ENCODE results near the gene NABP2.
A peak's percentile ranks its signal among the peaks of the same experiment; 100 is the strongest.

The NABP2 gene

DNA sequence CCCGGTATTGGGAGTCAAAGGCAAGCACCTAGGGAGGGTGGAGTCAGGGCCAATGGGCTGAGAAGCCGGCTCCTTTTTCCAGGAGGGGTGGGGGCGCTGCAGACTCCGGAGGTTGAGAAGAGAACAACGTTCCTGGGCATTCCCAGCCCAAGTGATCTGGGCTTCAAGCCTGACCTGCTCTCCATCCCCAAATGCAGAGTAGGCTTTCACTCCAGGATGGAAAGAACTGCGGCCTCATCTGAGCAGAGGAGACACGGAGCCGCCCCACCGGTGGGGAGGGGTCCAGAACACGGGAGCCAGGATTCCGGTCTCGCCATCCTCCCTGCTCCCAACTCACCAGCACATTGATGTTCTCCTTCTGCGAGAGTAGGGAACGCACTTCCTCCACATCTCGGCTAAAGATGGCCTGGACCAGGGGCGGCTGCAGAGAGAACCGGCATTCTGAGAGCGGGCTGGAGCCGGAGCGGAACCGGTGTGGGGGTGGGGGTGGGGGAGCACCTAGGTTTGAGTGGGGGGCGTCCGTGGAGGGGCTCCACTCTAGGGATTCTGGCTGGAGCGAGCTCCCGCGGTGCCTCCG, 33.4 kb downstream of the NABP2 start:
- Histone ChIP-seq H3K36me3 (ENCODE audit: insufficient read depth, low read length) (peaks cover 50% of the 10 kb centered on the region), H3K4me2 (ENCODE audit: insufficient read depth, low read length) (peak overlapping the region; percentile 83), H2AFZ (ENCODE audit: low read depth, low read length) (peak overlapping the region; percentile 100), H3K79me2 (ENCODE audit: insufficient read depth, low read length) (peaks cover 27% of the 10 kb centered on the region), H3K9me3 (ENCODE audit: insufficient read depth, low read length, severe bottlenecking) (no peaks in the 10 kb centered on the region), H3K27ac (ENCODE audit: low read length) (peak overlapping the region; percentile 86), H3K4me1 (ENCODE audit: insufficient read depth, low read length) (peaks cover 30% of the 10 kb centered on the region), H3K27me3 (ENCODE audit: insufficient read depth, low read length, poor library complexity) (no peaks in the 10 kb centered on the region), H3K9ac (ENCODE audit: low read depth, low read length) (peak overlapping the region; percentile 72), H3K4me3 (ENCODE audit: low read depth in 1 of 2, low read length in 2 of 2) (peak overlapping the region; percentile 97 to 99), H4K20me1 (ENCODE audit: insufficient read depth, low read length) (peaks cover 12% of the 10 kb centered on the region; the same call in 1 of the 2 replicates)
- TF ChIP-seq, protein P1, sequence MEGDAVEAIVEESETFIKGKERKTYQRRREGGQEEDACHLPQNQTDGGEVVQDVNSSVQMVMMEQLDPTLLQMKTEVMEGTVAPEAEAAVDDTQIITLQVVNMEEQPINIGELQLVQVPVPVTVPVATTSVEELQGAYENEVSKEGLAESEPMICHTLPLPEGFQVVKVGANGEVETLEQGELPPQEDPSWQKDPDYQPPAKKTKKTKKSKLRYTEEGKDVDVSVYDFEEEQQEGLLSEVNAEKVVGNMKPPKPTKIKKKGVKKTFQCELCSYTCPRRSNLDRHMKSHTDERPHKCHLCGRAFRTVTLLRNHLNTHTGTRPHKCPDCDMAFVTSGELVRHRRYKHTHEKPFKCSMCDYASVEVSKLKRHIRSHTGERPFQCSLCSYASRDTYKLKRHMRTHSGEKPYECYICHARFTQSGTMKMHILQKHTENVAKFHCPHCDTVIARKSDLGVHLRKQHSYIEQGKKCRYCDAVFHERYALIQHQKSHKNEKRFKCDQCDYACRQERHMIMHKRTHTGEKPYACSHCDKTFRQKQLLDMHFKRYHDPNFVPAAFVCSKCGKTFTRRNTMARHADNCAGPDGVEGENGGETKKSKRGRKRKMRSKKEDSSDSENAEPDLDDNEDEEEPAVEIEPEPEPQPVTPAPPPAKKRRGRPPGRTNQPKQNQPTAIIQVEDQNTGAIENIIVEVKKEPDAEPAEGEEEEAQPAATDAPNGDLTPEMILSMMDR (IDR thresholded peaks at IDR 0.05; ENCODE audit: borderline replicate concordance, extremely low read depth, low read length, poor library complexity, severe bottlenecking), result no peak
- no peak for TF ChIP-seq EZH2 (IDR thresholded peaks at IDR 0.05; ENCODE audit: borderline replicate concordance, low read depth, low read length, severe bottlenecking)
- peak; percentile 32 for ATAC-seq (ENCODE audit: insufficient read depth, low read depth)
- DNase-seq, result peak; percentile 39

- Histone ChIP-seq H3K27ac (ENCODE audit: low read length) (peak within 1 kb of the TSS; percentile 86), H3K9ac (ENCODE audit: low read depth, low read length) (peak within 1 kb of the TSS; percentile 72), H3K79me2 (ENCODE audit: insufficient read depth, low read length) (peaks cover 27% of the 10 kb centered on the region), H4K20me1 (ENCODE audit: insufficient read depth, low read length) (peaks cover 10% of the 10 kb centered on the region; the same call in 1 of the 2 replicates), H3K4me3 (ENCODE audit: low read depth in 1 of 2, low read length in 2 of 2) (peak within 1 kb of the TSS; percentile 97 to 99), H3K4me2 (ENCODE audit: insufficient read depth, low read length) (peak within 1 kb of the TSS; percentile 83), H3K27me3 (ENCODE audit: insufficient read depth, low read length, poor library complexity) (no peaks in the 10 kb centered on the region), H3K9me3 (ENCODE audit: insufficient read depth, low read length, severe bottlenecking) (no peaks in the 10 kb centered on the region), H2AFZ (ENCODE audit: low read depth, low read length) (peak within 1 kb of the TSS; percentile 100), H3K4me1 (ENCODE audit: insufficient read depth, low read length) (peaks cover 30% of the 10 kb centered on the region), H3K36me3 (ENCODE audit: insufficient read depth, low read length) (peaks cover 43% of the 10 kb centered on the region)
- ATAC-seq (ENCODE audit: insufficient read depth, low read depth) (peak; percentile 92), DNase-seq (peak; percentile 77)
- TF ChIP-seq EZH2 (IDR thresholded peaks at IDR 0.05; ENCODE audit: borderline replicate concordance, low read depth, low read length, severe bottlenecking), result no peak
- TF ChIP-seq, protein P1 (IDR thresholded peaks at IDR 0.05; ENCODE audit: borderline replicate concordance, extremely low read depth, low read length, poor library complexity, severe bottlenecking), result peak; percentile 70
Observed at GRCh38 chr12:56258068-56258819, 34.1 kb downstream of the NABP2 start, which contains the start of gene ANKRD52. Gene ANKRD52, minus strand, starts transcription at chr12:56258384. Its CDS starts 115 bp downstream, at chr12:56258269.

GRCh38 chr12:56258820-56259183, 34.7 kb downstream of the NABP2 start:
- TF ChIP-seq, protein P1 (IDR thresholded peaks at IDR 0.05; ENCODE audit: borderline replicate concordance, extremely low read depth, low read length, poor library complexity, severe bottlenecking), result no peak
- no peak for TF ChIP-seq EZH2 (IDR thresholded peaks at IDR 0.05; ENCODE audit: borderline replicate concordance, low read depth, low read length, severe bottlenecking)
- Histone ChIP-seq H3K4me1 (ENCODE audit: insufficient read depth, low read length) (peaks cover 30% of the 10 kb centered on the region), H4K20me1 (ENCODE audit: insufficient read depth, low read length) (peaks cover 10% of the 10 kb centered on the region; the same call in 1 of the 2 replicates), H3K4me2 (ENCODE audit: insufficient read depth, low read length) (peak overlapping the region; percentile 83), H3K27me3 (ENCODE audit: insufficient read depth, low read length, poor library complexity) (no peaks in the 10 kb centered on the region), H3K4me3 (ENCODE audit: low read depth in 1 of 2, low read length in 2 of 2) (peak overlapping the region; percentile 37 to 99; a peak in 3 of 4 replicates), H3K9ac (ENCODE audit: low read depth, low read length) (peak overlapping the region; percentile 72), H3K36me3 (ENCODE audit: insufficient read depth, low read length) (peaks cover 38% of the 10 kb centered on the region), H3K27ac (ENCODE audit: low read length) (peak overlapping the region; percentile 75), H2AFZ (ENCODE audit: low read depth, low read length) (peak overlapping the region; percentile 100), H3K9me3 (ENCODE audit: insufficient read depth, low read length, severe bottlenecking) (no peaks in the 10 kb centered on the region), H3K79me2 (ENCODE audit: insufficient read depth, low read length) (peaks cover 27% of the 10 kb centered on the region)
- ATAC-seq (ENCODE audit: insufficient read depth, low read depth), result no peak; the same call in 2 of the 3 replicates
- no peak for DNase-seq

Measured in DND-41 (cell line).